Osteoblast (primary cell): ENCODE data around the gene CDK9. TPM values are rescaled to one million over a fixed set of nuclear protein-coding genes. Genes with fewer than 3 reads are reported as not detected.

Source experiments
- DNase-seq: peaks from one replicate; pipeline ENCODE4 v3.0.0; 2011; ENCODE audit warnings: low spot score, mixed read lengths; ENCODE audit not compliant: insufficient read length; ENCODE audit errors: missing footprints
- H2AFZ ChIP-seq: 2 replicates; pipeline ENCODE4 v1.6.0; 2011; ENCODE audit warnings: mild to moderate bottlenecking, low read length
- H3K27ac ChIP-seq: 2 replicates; pipeline ENCODE4 v1.5.1; 2011; ENCODE audit warnings: mild to moderate bottlenecking, low read depth, low read length, moderate library complexity
- H3K27me3 ChIP-seq: 2 replicates; pipeline ENCODE4 v1.6.0; 2012; ENCODE audit warnings: mild to moderate bottlenecking, control low read depth, inconsistent platforms, low read length, moderate library complexity; ENCODE audit not compliant: insufficient read depth
- H3K36me3 ChIP-seq: 2 replicates; pipeline ENCODE4 v1.5.1; 2011; ENCODE audit warnings: mild to moderate bottlenecking, low read length, control low read depth, moderate library complexity; ENCODE audit not compliant: insufficient read depth
- H3K4me1 ChIP-seq: 2 replicates; pipeline ENCODE4 v1.5.1; 2011; ENCODE audit warnings: mild to moderate bottlenecking, low read length, control low read depth, moderate library complexity; ENCODE audit not compliant: insufficient read depth
- H3K4me2 ChIP-seq: 2 replicates; pipeline ENCODE4 v1.6.0; 2011; ENCODE audit warnings: mild to moderate bottlenecking, low read length; ENCODE audit not compliant: insufficient read depth
- H3K4me3 ChIP-seq: fragments of 200-600 bp; sonication (generic); 3 replicates; pipeline ENCODE4 v1.5.1; 2012; ENCODE audit warnings: mild to moderate bottlenecking, low read length, inconsistent platforms; ENCODE audit not compliant: insufficient read depth
- H3K79me2 ChIP-seq: 2 replicates; pipeline ENCODE4 v1.6.0; 2012; ENCODE audit warnings: mild to moderate bottlenecking, low read length, control low read depth, inconsistent platforms; ENCODE audit not compliant: insufficient read depth
- H3K9me3 ChIP-seq: 2 replicates; pipeline ENCODE4 v1.5.1; 2011; ENCODE audit warnings: low read depth, low read length, control low read depth
- H4K20me1 ChIP-seq: 2 replicates; pipeline ENCODE4 v1.6.0; 2012; ENCODE audit warnings: mild to moderate bottlenecking, low read length, control low read depth; ENCODE audit not compliant: insufficient read depth
- CTCF ChIP-seq: IDR thresholded peaks from 2 replicates; pipeline ENCODE4 v1.5.1; 2011; ENCODE audit warnings: mild to moderate bottlenecking, low read depth, low read length, moderate library complexity; ENCODE audit errors: extremely low read depth
- total RNA-seq: library from RNA; depleted of rRNA; stranded (reverse); fragments of >200 nt; gene quantifications from 2 replicates; pipeline ENCODE4 v1.2.3, GENCODE V29; 2012

CDK9 gene
- total RNA-seq, 1 donor = 56.1 TPM

- Histone ChIP-seq H2AFZ (no peak overlapping the region), H3K4me2 (no peak overlapping the region), H3K27me3 (peaks cover 16% of the 10 kb centered on the region), H4K20me1 (no peaks in the 10 kb centered on the region), H3K36me3 (no peaks in the 10 kb centered on the region), H3K79me2 (no peaks in the 10 kb centered on the region), H3K4me3 (no peak overlapping the region), H3K27ac (no peak overlapping the region), H3K4me1 (no peaks in the 10 kb centered on the region), H3K9me3 (no peaks in the 10 kb centered on the region)
- no peak for TF ChIP-seq CTCF
- DNase-seq = peak; percentile 47
Measured at GRCh38 chr9:127749090-127749787, 36.6 kb upstream of the CDK9 start.

- H3K9me3 ChIP-seq = no peaks in the 10 kb centered on the region
- no peak overlapping the region for H2AFZ ChIP-seq
- H3K27ac ChIP-seq = no peak overlapping the region
- peak; percentile 89 for DNase-seq
- H3K4me1 ChIP-seq = no peaks in the 10 kb centered on the region
- H3K79me2 ChIP-seq = no peaks in the 10 kb centered on the region
- no peaks in the 10 kb centered on the region for H4K20me1 ChIP-seq
- H3K4me3 ChIP-seq = no peak overlapping the region
- no peaks in the 10 kb centered on the region for H3K36me3 ChIP-seq
- peaks cover 31% of the 10 kb centered on the region for H3K27me3 ChIP-seq
- TF ChIP-seq CTCF = no peak
- H3K4me2 ChIP-seq = no peak overlapping the region
Measured at GRCh38 chr9:127751269-127752054, 34.4 kb upstream of the CDK9 start.

- Histone ChIP-seq H3K9me3 (no peaks in the 10 kb centered on the region), H3K4me1 (no peaks in the 10 kb centered on the region), H4K20me1 (no peaks in the 10 kb centered on the region), H3K27me3 (peaks cover 31% of the 10 kb centered on the region), H3K27ac (no peak overlapping the region), H3K36me3 (no peaks in the 10 kb centered on the region), H3K79me2 (no peaks in the 10 kb centered on the region), H3K4me3 (no peak overlapping the region), H2AFZ (no peak overlapping the region), H3K4me2 (no peak overlapping the region)
- peak; percentile 41 for DNase-seq
- no peak for TF ChIP-seq CTCF
Measured at GRCh38 chr9:127753148-127753547, 32.7 kb upstream of the CDK9 start.

GRCh38 chr9:127753622-127754021 lies 32.2 kb upstream of the CDK9 start:
- Histone ChIP-seq H3K4me3 (no peak overlapping the region), H3K79me2 (no peaks in the 10 kb centered on the region), H3K9me3 (no peaks in the 10 kb centered on the region), H3K4me2 (no peak overlapping the region), H3K27ac (no peak overlapping the region), H3K4me1 (no peaks in the 10 kb centered on the region), H3K36me3 (no peaks in the 10 kb centered on the region), H4K20me1 (no peaks in the 10 kb centered on the region), H3K27me3 (peaks cover 31% of the 10 kb centered on the region), H2AFZ (no peak overlapping the region)
- TF ChIP-seq CTCF = no peak
- peak; percentile 80 for DNase-seq
